Heart left ventricle (tissue), 13 donors: Measurements from ENCODE around the gene DAAM1.

Experiments
- POLR2A ChIP-seq, 2 donors: fragments of 450-650 bp; IDR thresholded peaks; one replicate each; pipeline ENCODE4 v1.6.1; 2017; ENCODE audit warnings: antibody characterized with exemption in 2 of 2, mild to moderate bottlenecking in 2 of 2, moderate library complexity in 2 of 2
- TF ChIP-seq, protein P1 (sequence below), 12 donors: fragments of 200-600 bp; sonication (generic) in 4 of 12; IDR thresholded peaks; one replicate each; pipeline versions ENCODE4 v1.5.0 to v1.8.0; 2018 to 2022; ENCODE audit warnings: antibody characterized with exemption in 12 of 12, mild to moderate bottlenecking in 5 of 12
- donor health status: ischemic (EF 13 %, LVEDD 7.1; RV severe dilation, severe dysfunction).
- donor health status: DM: no; HTN: yes; CAD: no.
- donor health status: DM: no; HTN: no; CAD: no.
- donor health status: ischemic (EF 25% LVEDD 6.9; RV normal size, moderate dysfunction).
- donor health status: ischemic (EF 25% LVEDD 5.7; RV mildly dilated, moderate dysfunction).
- donor health status: ischemic (EF 35%, LVEDD 5.7; RV mildly dilated, moderate dysfunction).
- donor health status: nonischemic (EF 11% LVEDD 7.7; RV severe dilation, severe dysfunction).
- donor health status: DM: yes; HTN: yes; CAD: no.
- donor health status: PGD.
- donor health status: ischemic (EF 29% LVEDD 5.4; RV normal size, mild dysfunction).
- donor health status: nonischemic (EF 23%, LVEDD 6.1; RV moderate dilation, normal function).

DNA sequence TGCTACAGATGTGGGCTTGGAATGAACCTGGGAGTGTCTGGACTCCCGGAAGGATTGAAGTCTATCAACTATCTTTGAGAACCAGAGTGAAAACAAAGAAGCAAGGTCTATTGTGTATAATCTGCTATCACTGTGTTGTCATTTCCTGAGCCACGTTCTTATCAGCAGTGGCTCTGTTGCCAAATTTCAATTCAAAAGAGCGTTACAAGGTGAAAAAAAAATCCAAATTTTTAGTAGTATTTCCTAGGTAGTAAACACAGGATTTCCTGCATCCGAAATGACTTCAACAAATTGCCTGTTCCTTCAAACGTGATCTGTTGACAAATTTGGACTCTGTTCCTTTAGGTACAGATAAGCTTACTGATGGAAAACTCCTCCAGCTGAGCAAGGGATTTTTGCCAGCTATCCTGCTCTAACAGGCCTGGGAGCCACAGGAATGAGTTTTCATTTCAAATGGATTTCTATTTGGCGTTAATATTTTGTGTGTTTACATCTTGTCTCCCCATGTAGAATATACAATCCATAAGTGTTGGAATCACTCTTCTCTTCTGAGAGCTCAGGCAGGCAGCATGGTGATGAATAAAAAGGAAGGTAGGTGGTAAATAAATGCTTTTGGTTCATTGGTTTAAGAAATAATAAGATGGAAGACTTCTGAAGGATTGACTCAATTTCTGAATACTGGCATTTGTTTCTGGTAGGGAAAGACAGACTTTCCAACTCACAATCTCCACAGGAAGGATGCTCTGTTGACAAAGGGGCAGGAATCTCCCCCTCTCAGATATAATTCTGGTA, 218.2 kb downstream of the DAAM1 start:
- TF ChIP-seq, protein P1, sequence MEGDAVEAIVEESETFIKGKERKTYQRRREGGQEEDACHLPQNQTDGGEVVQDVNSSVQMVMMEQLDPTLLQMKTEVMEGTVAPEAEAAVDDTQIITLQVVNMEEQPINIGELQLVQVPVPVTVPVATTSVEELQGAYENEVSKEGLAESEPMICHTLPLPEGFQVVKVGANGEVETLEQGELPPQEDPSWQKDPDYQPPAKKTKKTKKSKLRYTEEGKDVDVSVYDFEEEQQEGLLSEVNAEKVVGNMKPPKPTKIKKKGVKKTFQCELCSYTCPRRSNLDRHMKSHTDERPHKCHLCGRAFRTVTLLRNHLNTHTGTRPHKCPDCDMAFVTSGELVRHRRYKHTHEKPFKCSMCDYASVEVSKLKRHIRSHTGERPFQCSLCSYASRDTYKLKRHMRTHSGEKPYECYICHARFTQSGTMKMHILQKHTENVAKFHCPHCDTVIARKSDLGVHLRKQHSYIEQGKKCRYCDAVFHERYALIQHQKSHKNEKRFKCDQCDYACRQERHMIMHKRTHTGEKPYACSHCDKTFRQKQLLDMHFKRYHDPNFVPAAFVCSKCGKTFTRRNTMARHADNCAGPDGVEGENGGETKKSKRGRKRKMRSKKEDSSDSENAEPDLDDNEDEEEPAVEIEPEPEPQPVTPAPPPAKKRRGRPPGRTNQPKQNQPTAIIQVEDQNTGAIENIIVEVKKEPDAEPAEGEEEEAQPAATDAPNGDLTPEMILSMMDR (IDR thresholded peaks at IDR 0.05) = no peak
- TF ChIP-seq POLR2A (IDR thresholded peaks at IDR 0.05) = no peak
